Measurements from ENCODE around the gene DYNC2H1.

DYNC2H1 gene

DNA sequence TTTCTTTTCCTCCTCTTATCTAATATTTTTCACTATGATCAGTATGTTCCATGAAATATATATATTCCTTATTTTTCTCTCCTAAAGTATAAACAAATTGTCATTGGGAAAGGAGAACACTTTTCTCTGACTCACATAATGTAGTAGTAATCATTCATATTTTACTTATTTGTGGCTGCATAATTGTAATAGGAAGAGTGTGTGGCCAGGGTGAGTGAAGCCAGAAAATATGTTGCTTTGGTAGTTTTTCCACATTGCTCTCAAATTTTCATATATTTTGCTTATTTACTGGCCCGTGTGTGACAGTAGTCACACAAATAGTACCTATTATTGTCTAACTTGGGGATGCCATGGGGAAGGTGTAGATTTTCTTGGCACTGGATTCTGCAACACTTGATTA lies 172.1 kb downstream of the DYNC2H1 start:
- no peak for DNase-seq

DNA sequence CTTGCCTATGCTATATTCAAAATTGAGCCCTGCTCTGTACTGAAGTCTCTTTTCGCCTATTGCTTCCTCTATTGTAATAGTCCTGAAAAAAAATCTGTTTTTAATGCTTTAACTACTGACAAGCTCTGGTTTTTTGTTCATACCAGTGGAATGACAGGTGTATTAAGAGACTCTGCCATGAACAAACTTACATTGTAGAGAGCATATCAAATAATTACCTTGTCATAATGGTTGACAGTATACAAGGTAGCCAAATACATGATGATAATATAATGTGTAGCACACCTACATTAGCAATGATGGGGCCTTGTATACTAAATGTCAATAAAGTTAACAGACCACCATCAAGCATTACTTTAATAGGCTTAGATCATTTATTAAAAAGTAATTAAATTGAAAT lies 175.0 kb downstream of the DYNC2H1 start:
- DNase-seq = no peak

DNA sequence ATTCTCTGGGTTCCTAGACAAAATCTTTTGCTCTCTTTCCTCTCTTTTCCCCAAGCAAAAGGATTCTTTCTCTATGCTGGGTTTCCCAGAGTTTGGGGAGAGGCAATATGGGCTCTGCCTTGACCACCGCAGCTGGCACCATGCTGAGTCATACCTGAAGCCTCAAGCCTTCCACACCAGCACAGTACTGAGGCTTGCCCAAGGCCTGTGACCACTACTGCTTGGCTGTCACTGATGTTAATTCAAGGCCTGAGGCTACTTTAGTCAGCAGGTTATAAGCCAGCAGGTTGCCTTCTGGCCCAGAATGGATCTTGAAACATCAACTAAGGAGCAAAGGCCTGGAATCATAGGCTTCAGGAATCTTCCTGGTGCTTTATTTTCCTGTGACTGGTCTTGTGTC lies 185.3 kb downstream of the DYNC2H1 start:
- DNase-seq = no peak

DNA sequence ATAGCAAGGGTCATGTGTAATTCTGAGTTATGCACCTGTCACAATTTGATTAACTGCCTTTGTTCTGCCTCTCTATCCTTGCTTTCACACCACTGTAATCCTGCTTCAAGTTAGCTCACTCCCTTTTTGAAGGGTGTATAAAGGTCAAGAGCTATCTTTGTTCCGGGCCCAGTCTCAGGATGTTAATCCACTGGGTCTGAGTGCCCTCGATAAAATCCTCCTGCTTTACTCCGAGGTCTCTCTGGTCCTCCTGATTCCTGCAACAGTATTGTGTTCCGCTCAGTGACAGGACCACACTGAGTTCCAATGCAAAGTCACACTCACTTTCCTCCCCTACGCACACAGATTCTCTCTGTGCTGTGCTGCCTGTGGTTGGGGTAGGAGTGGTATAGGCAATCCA lies 186.5 kb downstream of the DYNC2H1 start:
- DNase-seq = no peak

DNA sequence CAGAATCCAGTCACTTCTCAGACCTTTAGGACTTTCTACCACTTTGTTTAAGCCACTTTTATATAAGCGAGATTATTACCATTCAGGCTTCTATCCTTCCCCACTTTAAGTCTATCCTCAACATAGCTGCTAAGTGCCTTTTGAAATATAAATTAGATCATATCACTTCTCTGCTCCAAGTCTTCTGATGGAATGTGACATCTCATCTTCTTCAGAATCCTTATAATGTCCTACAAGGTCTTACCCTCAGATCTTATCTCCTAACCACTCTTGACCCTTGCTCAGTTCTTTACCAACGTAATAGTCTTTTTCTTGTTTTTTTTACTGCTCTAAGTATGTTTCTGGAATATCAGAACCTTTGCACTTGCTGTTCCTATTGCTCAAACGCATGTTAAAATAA lies 188.7 kb downstream of the DYNC2H1 start:
- no peak for DNase-seq

DNA sequence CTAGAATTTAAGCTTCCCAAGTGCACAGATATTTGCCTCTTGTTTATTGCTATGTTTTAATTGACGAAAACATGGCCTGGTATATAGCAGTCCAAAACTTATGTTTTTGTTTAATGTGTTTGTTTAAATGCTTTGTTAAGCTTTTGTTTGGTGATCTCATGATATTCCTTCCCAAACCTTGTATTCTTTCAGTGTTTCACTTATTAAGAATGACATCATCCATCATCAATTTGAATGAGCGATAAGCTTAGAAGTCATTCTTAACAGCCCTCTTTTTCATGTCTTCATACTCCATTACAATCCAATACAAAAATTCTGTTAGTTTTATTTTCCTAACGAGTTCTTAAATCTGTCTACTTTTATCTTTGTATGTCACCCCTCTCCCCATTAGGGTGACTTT lies 206.0 kb downstream of the DYNC2H1 start:
- no peak for DNase-seq

DNA sequence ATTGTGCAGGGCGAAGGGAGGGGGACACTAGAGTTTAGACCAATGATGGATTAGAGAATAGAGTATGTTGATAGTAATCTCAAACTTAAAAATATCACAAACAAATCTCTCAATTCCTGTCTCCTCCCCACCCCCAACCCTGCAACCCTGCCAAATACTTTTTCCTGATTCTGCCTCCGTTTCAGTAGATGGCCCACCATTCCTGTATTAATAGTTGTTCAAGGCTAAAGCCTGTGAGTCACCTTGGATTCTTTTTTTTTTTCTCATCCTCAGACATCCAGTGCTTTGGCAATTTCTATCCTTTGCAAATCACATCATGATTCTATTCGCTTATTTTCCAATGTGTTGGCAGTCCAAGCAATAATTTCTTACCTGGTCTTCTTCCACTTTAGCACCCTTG lies 207.9 kb downstream of the DYNC2H1 start:
- DNase-seq = no peak

DNA sequence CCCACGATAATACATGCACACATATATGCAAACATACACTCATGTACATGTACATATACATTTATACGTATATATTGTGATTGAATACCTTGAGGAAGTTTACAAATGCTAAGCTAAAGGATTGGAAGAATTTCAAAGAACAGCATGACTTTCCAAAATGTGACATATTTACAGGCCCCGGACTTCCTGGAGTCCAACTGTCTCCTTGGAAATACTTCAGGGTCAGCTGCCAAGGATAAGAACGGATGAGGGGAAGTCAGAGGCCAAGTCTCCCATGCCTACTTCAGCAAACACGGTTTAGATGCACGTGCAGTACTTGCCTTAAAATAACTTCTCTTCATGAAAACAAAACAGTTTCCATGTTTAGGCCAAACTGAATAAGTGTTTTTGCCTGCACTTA lies 213.6 kb downstream of the DYNC2H1 start:
- DNase-seq = no peak

DNA sequence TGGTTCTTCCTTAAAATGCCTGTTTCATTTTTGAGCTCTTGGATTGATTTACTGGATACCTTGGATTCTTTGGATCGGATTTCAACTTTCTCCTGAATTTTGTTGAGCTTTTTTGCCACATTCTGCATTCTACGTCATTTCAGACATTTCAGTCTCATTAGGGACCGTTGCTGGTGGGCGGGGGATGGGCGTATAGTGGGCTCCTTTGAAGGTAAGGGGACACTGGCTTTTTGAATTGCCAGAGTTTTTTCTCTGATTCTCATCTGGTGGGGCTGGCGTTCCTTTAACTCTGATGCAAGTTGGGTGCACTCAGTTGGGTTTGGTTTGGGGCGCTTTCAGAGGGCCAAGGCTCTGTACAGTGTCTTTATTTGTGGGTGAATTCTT lies 216.5 kb downstream of the DYNC2H1 start:
- no peak for DNase-seq

DNA sequence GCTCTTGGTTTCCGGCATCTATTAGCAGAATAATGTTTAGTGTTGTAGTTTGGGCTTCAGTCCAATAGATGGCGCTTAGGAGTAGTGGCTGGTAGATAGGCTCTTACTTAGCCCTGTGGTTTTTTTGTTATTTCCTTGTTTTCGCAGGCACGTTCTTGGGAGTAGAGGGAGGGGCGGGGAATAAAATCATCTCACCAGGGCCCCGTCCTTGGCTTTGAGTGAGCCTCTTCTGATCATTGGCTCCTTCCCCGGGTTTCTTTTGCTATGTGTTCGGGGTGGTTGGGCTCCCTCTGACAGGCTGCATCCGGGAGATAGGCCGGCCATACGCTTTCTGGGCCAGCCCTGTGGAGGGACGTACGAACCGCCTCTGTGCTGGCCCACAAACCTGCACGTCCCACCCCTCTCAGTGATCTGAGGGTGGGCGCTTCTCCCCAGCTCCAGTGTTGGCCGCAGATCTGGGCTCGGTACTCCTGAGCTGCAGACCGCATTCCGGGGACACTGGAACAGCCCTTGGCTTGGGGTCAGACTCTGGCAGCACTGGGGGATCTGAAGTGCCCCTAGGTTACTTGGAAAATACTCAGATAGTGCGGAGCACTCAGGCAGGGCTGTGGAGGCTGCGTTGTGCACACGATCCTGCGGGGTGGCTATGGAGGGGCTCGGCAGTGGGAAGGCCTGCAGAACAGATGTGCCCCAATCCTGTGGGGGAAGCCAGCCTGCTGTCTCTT lies 217.0 kb downstream of the DYNC2H1 start:
- DNase-seq = peak; percentile 14

DNA sequence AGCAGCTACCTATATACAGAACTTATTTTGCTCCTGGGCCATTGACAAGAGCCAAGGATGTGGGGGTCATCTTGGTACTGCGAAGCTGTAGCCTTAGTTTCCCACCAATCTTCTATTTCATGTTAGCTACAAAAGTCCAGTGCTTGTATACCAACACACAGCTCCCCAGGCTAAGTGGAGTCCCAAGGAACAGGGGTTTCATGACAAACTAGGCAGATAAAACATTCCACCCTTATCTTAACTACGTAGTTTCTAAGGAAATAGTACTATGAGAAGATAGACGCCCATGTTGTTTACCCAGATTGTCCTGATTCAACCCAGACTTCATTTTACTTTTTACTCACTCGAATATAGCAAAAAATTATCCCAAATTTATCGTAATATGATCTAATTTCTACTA lies 218.5 kb downstream of the DYNC2H1 start:
- no peak for DNase-seq

DNA sequence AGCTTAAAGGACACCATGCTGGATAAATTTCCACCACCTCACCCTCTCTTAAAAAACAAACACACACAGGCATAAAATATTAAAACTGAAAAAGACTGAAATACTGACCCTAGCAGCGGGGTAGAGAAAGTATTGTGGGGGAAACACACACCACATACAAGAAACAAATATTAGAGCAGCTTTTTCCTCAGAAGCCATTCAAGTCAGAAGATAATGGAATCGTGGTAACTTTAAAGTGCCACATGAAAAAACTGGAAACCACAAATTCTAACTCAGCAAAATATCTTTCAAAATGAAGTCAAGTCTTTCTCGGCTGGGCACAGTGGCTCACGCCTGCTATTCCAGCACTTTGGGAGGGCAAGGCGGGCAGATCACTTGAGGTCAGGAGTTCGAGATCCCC lies 223.2 kb downstream of the DYNC2H1 start:
- no peak for DNase-seq

DNA sequence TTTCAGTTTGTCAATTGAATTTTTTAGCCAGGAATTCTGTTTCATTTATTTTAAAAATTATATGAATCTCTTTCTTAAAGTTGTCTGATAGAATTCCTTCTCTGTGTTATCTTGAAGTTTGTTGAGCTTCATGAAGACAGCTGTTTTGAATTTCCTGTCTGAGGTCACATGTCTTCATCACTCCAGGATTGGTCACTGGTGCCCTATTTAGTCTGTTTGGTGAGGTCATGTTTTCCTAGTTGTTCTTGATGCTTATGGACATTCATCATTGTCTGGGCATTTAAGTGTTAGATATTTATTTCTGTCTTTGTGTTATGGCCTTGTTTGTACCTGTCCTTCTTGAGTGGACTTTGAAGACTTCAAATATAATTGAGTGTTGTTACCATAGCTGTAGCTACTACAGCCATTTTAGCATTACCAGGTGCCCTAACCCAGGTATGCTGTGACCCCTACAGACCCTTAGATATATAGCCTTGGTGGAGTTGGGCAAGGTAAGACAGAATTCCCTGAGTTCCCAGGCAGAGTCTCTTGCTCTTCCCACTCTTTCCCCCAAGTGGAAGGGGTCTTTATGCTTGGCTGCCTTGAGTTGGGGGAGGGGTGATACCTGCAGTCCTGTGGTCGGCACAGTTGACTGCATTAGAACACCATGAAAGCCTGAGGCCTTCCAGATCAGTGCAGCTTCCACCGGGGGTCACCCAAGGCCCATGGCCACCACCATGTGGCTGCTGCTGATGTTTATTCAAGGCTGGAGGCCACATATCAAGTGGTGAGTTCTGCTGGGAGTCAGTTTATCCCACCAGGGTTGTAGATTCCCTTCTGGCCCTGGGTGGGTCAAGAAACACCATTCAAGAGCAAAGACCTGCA lies 229.6 kb downstream of the DYNC2H1 start:
- DNase-seq = no peak

DNA sequence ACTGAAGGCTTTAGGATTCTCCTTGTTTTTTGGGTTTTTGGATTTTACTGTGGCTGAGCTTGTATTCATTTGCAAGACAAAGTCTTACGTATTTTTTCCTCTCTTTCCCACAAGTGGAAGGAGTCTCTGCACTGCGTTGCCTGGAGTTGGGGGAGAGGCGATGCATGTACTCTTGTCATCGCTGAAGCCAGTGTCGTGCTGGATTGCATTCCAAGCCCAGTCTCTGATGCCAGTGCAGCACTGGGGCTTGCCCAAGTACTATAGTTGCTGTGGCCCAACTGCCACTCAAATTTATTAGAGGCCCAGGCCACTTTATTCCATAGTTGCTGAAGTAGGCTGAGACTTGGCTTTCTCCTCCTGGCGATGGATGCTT lies 230.2 kb downstream of the DYNC2H1 start:
- DNase-seq = no peak

DNA sequence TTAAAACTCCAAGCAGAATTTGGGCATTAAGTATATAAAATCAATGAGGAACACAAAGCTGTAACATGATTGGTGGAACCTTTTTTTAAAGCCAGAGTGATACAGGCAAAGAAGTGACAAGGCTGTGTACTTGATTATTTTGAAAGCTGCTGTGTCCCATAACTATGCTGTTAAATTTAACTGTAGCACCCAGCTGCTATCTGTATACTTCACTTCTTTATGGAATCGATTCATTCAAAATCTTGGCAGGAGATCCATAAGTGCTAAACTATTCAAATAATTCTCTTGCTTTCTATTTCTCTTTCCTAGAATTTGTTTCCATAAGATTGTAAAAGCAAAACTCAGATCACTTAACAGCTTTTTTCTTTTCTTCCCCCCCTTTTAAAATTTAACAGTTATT lies 231.7 kb downstream of the DYNC2H1 start:
- no peak for DNase-seq

DNA sequence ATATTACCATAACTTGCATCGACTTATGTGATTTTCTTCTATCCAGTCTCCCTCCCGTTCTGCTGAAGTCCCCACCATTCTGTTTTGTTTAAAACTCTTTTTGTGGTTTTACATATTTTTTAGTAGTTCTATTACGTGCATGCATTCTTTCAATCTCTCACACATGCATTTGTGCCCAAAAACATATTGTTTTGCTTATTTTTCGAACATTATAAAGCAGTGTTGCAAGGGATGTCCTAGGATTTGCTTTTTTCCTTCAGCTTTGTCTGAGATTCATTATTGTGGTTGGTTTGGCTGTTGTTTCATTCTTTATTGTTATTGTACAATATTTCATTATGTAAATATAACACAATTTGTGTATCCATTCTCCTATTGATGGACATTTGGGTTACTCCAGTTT lies 235.7 kb downstream of the DYNC2H1 start:
- DNase-seq = no peak

DNA sequence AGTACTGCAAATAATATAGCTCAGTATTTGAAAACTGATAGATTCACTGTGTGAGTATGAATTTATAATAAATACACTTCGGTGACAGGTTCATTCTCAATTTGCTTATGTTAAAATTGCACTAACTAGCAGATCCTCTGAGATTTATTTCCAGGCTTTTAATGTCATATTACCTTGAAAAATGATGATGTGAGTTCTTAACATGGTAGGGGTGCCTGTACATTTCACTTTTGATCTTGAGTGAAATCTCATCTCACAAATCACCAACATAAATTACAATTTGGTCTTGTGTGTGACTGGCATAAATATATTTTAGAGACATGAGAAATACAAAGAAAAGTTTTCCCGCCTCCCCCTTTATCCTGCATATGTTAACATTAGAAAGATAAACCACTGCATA lies 240.4 kb downstream of the DYNC2H1 start:
- DNase-seq = no peak

DNA sequence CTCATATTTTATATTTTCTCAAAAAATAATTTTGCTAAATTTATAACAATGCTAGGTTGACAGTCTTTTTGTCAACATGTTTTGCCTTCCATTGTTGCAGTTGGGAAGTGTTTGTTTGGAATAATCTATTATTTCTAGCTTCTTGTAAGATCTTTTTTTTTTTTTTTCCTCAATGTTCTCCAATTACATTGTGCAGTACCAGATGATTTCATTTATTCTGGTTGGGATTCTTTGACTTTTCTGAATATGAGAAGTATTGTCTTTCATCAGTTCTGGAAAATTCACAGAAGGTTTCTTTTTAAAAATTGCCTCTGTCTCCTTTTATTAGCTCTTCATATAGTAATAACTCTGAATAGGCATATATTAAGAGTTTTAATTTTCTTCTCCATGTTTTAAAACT lies 245.4 kb downstream of the DYNC2H1 start:
- DNase-seq = no peak

DNA sequence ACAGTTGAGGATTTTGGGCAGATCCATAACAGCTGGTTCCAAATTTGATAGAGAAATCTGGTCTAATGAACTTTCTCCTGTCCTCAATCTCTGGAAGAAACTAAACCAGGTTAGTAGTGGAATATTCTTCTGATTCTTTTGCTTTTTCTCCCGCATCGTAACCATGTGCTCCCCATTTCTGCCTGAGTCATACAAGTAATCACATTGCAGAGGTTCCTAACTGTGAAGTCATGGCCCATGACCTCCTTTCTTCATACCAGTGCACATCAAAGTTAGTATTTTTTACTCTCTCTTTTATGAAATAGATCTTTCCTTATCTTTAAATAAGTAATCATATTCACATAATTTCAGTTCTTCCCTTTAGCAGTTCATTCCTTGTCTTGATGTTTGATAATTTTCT lies 249.0 kb downstream of the DYNC2H1 start:
- no peak for DNase-seq

DNA sequence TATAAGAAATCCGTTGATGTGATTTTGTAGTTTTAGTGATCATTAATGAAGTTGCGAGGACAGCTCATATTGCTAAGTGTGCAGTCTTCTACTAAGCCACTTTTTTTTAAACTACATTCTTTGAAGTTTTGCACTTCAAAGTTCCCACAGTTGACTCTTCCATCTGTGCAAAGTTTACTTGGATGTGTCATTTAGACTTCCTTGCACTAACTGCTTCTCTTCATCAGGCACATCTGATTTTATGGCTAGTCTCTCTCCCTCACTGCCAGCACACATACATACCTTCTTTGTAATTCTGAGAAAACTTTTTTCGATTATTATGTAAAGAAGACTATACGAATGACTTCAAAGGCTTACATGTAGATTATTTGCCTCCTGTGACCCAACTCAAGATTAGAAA lies 250.0 kb downstream of the DYNC2H1 start:
- no peak for DNase-seq

DNA sequence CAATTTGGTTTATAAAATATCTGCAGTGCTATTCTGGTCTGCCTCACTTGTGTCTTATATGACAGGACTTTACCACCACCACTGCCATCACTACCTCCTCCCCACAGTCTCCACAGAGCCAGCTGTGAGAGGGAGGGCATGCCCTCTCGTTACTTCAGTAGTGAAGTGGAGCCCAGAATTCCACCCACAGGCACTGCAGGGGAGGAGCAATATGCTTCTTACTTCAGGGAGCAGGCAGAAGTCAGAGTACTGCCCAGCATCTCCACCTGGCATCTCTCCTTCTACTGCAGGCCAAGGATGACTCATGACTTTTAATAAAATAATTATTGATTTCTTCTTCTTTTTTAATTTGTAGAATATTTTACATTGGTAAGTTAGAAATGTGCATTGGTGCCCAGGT lies 255.5 kb downstream of the DYNC2H1 start:
- DNase-seq = no peak

DNA sequence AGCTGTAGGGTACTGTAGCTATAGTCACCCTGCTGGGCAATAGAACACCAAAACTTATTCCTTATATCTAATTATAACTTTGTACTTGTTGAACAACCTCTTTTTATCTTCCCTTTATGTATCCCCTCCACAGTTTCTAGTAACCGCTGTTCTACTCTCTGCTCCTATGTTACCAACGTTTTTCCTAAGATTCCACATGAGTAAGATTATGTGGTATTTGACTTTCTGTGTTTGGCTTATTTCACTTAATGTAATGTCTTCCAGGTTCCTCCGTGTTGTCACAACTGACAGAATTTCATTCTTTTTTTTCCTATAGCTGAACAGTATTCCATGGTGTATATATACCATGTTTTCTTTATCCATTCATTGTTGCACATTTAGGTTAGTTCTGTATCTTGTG lies 258.4 kb downstream of the DYNC2H1 start:
- DNase-seq = no peak

DNA sequence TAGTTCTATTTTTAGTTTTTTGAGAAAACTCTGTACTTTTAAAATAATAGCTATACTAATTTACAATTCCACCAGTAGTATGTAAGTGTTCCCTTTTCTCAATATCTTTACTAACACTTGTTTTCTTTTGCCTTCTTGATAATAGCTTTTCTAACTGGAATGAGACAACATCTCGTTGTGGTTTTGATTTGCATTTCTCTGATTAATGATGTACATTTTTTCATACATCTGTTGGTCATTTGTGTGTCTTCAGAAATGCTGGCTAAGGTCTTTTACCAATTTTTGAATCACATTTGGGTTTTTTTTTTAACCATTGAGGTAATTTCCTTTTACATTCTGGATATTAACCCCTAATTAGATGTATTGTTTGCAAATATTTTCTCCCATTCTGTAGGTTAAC lies 258.9 kb downstream of the DYNC2H1 start:
- DNase-seq = no peak

DNA sequence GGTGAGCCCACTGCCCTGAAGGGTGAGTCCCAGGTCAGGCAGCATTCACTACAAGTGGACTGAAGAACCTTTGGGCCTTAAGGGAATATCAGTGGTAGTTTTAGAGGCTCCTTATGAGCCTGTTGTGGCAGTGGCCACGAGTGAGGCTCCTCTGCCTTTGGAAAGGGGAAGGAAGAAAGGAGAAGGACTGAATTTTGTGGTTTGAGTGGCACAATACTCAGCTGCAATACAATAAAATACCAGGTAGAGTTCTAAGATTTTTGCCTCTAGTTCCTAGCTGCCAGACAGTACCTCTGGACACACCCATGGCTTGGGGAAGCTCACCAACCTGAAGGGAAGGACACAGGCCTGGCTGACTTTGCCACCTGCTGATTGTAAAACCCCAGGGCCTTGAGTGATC lies 260.9 kb downstream of the DYNC2H1 start:
- DNase-seq = no peak

DNA sequence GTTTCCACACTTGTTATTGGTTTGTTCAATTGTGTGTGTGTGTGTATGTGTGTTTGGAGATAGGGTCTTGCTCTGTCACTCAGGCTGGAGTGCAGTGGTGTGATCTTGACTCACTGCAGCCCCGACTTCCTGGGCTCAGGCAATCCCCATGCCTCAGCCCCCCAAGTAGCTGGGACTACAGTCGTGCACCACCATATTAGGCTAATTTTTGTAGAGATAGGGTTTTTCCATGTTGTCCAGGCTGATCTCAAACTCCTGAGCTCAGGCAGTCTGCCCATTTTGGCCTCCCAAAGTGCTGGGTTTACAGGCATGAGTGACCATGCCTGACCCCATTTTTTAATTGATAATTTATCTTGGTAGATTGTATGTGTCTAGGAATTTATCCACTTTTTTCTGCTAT lies 263.7 kb downstream of the DYNC2H1 start:
- no peak for DNase-seq

Measured in CD4-positive, alpha-beta T cell treated with Interleukin-17A for 4 hours (primary cell).